Fibroblast of lung (primary cell): ENCODE results near the gene MYBBP1A.

Experiments used
- EZH2 ChIP-seq: IDR thresholded peaks from 2 replicates; pipeline ENCODE4 v1.5.1; 2012; ENCODE audit warnings: low read length, control low read depth, mild to moderate bottlenecking; ENCODE audit errors: missing control alignments
- TF ChIP-seq, protein P1 (sequence below), 2 donors: IDR thresholded peaks in 1 of 2; conservative IDR thresholded peaks in 1 of 2; 1 replicate in 1 of 2; 2 replicates in 1 of 2; pipeline ENCODE4 v1.5.1; 2011 to 2012; ENCODE audit warnings: low read length in 2 of 2, control low read depth in 1 of 2, inconsistent platforms in 1 of 2, low read depth in 1 of 2, mild to moderate bottlenecking in 1 of 2

DNA sequence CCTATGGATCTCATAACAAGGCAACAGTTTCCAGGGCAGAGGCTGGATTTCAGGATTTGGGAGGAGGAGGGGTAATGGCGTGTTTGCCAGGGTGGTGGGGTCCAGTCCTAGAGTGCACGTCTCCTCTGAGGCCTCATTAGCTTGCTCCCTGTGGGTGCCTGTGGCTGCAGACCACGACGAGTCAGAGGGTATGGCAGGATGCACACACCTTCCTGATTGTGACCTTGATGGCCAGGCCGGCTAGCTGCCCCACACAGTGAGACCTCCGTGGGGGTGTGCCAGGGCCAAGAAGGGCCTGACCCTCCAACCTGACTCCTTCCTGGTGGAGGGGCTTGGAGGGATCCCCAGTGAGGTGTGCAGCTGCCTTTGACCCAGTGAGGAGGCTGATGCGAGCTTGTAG is 25.1 kb upstream of the MYBBP1A start:
- TF ChIP-seq, protein P1, sequence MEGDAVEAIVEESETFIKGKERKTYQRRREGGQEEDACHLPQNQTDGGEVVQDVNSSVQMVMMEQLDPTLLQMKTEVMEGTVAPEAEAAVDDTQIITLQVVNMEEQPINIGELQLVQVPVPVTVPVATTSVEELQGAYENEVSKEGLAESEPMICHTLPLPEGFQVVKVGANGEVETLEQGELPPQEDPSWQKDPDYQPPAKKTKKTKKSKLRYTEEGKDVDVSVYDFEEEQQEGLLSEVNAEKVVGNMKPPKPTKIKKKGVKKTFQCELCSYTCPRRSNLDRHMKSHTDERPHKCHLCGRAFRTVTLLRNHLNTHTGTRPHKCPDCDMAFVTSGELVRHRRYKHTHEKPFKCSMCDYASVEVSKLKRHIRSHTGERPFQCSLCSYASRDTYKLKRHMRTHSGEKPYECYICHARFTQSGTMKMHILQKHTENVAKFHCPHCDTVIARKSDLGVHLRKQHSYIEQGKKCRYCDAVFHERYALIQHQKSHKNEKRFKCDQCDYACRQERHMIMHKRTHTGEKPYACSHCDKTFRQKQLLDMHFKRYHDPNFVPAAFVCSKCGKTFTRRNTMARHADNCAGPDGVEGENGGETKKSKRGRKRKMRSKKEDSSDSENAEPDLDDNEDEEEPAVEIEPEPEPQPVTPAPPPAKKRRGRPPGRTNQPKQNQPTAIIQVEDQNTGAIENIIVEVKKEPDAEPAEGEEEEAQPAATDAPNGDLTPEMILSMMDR (conservative IDR thresholded peaks at IDR 0.05 in 1 of 2, IDR thresholded peaks at IDR 0.05 in 1 of 2; ENCODE audit: low read depth in 1 of 2, low read length in 2 of 2), result no peak
- no peak for TF ChIP-seq EZH2
